HepG2 (cell line): ENCODE results near the gene ATG2A. TPM values are rescaled to one million over a fixed set of nuclear protein-coding genes. Genes with fewer than 3 reads are reported as not detected.

Experiments
- ATAC-seq: fragments of 200-7000 bp; cut with Tn5 transposase; 3 replicates; pipeline ENCODE4 v1.9.1; 2020; ENCODE audit warnings: mild to moderate bottlenecking, moderate library complexity
- BruUV-seq: library from RNA; stranded (reverse); fragments of 400-500 nt; replicated peaks from 2 replicates; lab custom pipeline; 2021; lab: Mats Ljungman, UMichigan
- CTCF ChIA-PET: fragments of 300-600 bp; formaldehyde crosslinking; extraction: SDS; loops from one replicate; lab custom pipeline; 2021; ENCODE audit warnings: low total read pairs, inconsistent platforms, low intra/inter-chr PET ratio; lab: Yijun Ruan, JAX
- POLR2A ChIA-PET: fragments of 350-600 bp; sonication (Branson Sonifier 250); formaldehyde crosslinking; loops from one replicate; lab custom pipeline; 2020; ENCODE audit warnings: antibody characterized with exemption, inconsistent platforms; lab: Yijun Ruan, JAX
- DNase-seq: peaks from one replicate; pipeline ENCODE4 v3.0.0-alpha.2; 2015; ENCODE audit warnings: low spot score
- FAIRE-seq: peaks from 3 replicates; lab custom pipeline; 2011; peaks lifted over from hg19 to GRCh38; lab: Jason Lieb, UNC
- H2AFZ ChIP-seq: one replicate; pipeline ENCODE4 v1.6.1; 2011; ENCODE audit warnings: low read length, inconsistent platforms
- H3K27ac ChIP-seq: fragments of 300-600 bp; 3 replicates; pipeline ENCODE4 v1.8.0; 2011; ENCODE audit warnings: mixed run types, mild to moderate bottlenecking, mixed read lengths, low read length, inconsistent platforms; ENCODE audit not compliant: insufficient read depth; ENCODE audit errors: extremely low read length
- H3K27me3 ChIP-seq, 2 experiments: fragments of 200-600 bp in 1 of 2; 2 replicates in 1 of 2; 3 replicates in 1 of 2; pipeline versions ENCODE4 v1.6.0 to v1.8.0; 2011; ENCODE audit warnings: low read length in 2 of 2, mild to moderate bottlenecking in 2 of 2, moderate library complexity in 2 of 2, inconsistent platforms in 1 of 2; ENCODE audit not compliant: insufficient read depth in 2 of 2, control insufficient read depth in 1 of 2
- H3K36me3 ChIP-seq, 2 experiments: fragments of 200-600 bp in 1 of 2; replicated peaks in 1 of 2; 2 replicates in 1 of 2; 3 replicates in 1 of 2; pipeline versions ENCODE4 v1.5.1 to v1.8.0; 2011; ENCODE audit warnings: low read length in 2 of 2, inconsistent platforms in 1 of 2; ENCODE audit not compliant: insufficient read depth in 2 of 2, control insufficient read depth in 1 of 2
- H3K4me1 ChIP-seq: 2 replicates; pipeline ENCODE4 v1.5.1; 2012; ENCODE audit warnings: low read length, inconsistent platforms; ENCODE audit not compliant: insufficient read depth
- H3K4me2 ChIP-seq: 2 replicates; pipeline ENCODE4 v1.6.0; 2011; ENCODE audit warnings: low read depth, low read length, inconsistent platforms
- H3K4me3 ChIP-seq, 3 experiments: fragments of 200-600 bp in 1 of 3; sonication (generic), shearing (Covaris generic) in 1 of 3; replicated peaks in 1 of 3; 2 replicates each; pipeline ENCODE4 v1.5.1; 2011 to 2016; ENCODE audit warnings: low read length in 3 of 3, inconsistent platforms in 2 of 3, low read depth in 2 of 3, mild to moderate bottlenecking in 2 of 3, control low read depth in 1 of 3, mixed read lengths in 1 of 3; ENCODE audit not compliant: insufficient read depth in 1 of 3
- H3K79me2 ChIP-seq: one replicate; pipeline ENCODE4 v1.6.1; 2011; ENCODE audit warnings: low read length, inconsistent platforms; ENCODE audit not compliant: insufficient read depth
- H3K9ac ChIP-seq: 2 replicates; pipeline ENCODE4 v1.6.0; 2011; ENCODE audit warnings: mild to moderate bottlenecking, low read depth, low read length, inconsistent platforms; ENCODE audit not compliant: insufficient read depth
- H3K9me3 ChIP-seq: 2 replicates; pipeline ENCODE4 v1.5.1; 2012; ENCODE audit warnings: mild to moderate bottlenecking, low read length
- H4K20me1 ChIP-seq: 2 replicates; pipeline ENCODE4 v1.6.0; 2011; ENCODE audit warnings: inconsistent platforms, mild to moderate bottlenecking, low read length, moderate library complexity; ENCODE audit not compliant: insufficient read depth
- ATM ChIP-seq: fragments of 450-650 bp; IDR thresholded peaks from 2 replicates; pipeline ENCODE4 v1.7.1; 2017; ENCODE audit warnings: mild to moderate bottlenecking, borderline replicate concordance
- DRAP1 ChIP-seq: IDR thresholded peaks from 2 replicates; pipeline ENCODE4 v1.6.1; 2016; ENCODE audit warnings: missing genetic modification reagents, missing compliant biosample characterization
- GRHL1 ChIP-seq: sonication (generic); formaldehyde crosslinking; conservative IDR thresholded peaks from 2 replicates; pipeline ENCODE4 v1.8.0; 2022; ENCODE audit warnings: missing genetic modification reagents
- KAT7 ChIP-seq: IDR thresholded peaks from 2 replicates; pipeline ENCODE4 v1.6.1; 2018; ENCODE audit warnings: borderline replicate concordance, missing compliant biosample characterization
- LCORL ChIP-seq, 2 experiments: fragments of 450-650 bp in 1 of 2; sonication (generic) in 1 of 2; formaldehyde crosslinking in 1 of 2; IDR thresholded peaks; 2 replicates each; pipeline versions ENCODE4 v1.5.0 to v1.6.1; 2017 to 2020; ENCODE audit warnings: antibody characterized with exemption in 1 of 2, missing genetic modification reagents in 1 of 2
- MEF2D ChIP-seq: sonication (generic); formaldehyde crosslinking; IDR thresholded peaks from 2 replicates; pipeline ENCODE4 v1.5.1; 2020; ENCODE audit warnings: mild to moderate bottlenecking, missing genetic modification reagents
- NFE2L2 ChIP-seq: fragments of 150-350 bp; IDR thresholded peaks from 2 replicates; pipeline ENCODE4 v1.6.1; 2014; ENCODE audit warnings: low read length
- PAX8 ChIP-seq: sonication (generic); formaldehyde crosslinking; IDR thresholded peaks from 2 replicates; pipeline ENCODE4 v1.8.0; 2022; ENCODE audit warnings: mild to moderate bottlenecking, missing genetic modification reagents, borderline replicate concordance
- PHF8 ChIP-seq: sonication (generic); formaldehyde crosslinking; IDR thresholded peaks from 2 replicates; pipeline ENCODE4 v1.5.0; 2020; ENCODE audit warnings: missing genetic modification reagents
- SP2 ChIP-seq: sonication (generic); formaldehyde crosslinking; IDR thresholded peaks from 2 replicates; pipeline ENCODE4 v1.5.1; 2020; ENCODE audit warnings: mild to moderate bottlenecking, missing genetic modification reagents
- TRAFD1 ChIP-seq: sonication (generic); formaldehyde crosslinking; IDR thresholded peaks from 2 replicates; pipeline ENCODE4 v1.5.1; 2020; ENCODE audit warnings: missing genetic modification reagents, mild to moderate bottlenecking, borderline replicate concordance
- ZFP36L1 ChIP-seq: sonication (generic); formaldehyde crosslinking; IDR thresholded peaks from 2 replicates; pipeline ENCODE4 v1.8.0; 2022; ENCODE audit warnings: mild to moderate bottlenecking, missing genetic modification reagents, moderate library complexity
- ZKSCAN1 ChIP-seq: fragments of 150-350 bp; IDR thresholded peaks from 2 replicates; pipeline ENCODE4 v1.6.1; 2014; ENCODE audit warnings: low read length
- ZNF12 ChIP-seq: sonication (generic); formaldehyde crosslinking; IDR thresholded peaks from 2 replicates; pipeline ENCODE4 v1.5.0; 2020; ENCODE audit warnings: missing genetic modification reagents
- ZNF207 ChIP-seq: fragments of 450-650 bp; IDR thresholded peaks from 2 replicates; pipeline ENCODE4 v1.6.1; 2016; ENCODE audit warnings: antibody characterized with exemption, borderline replicate concordance
- ZNF629 ChIP-seq: sonication (generic); formaldehyde crosslinking; conservative IDR thresholded peaks from 2 replicates; pipeline ENCODE4 v1.5.0; 2020; ENCODE audit warnings: missing genetic modification reagents
- ZNF704 ChIP-seq: sonication (generic); formaldehyde crosslinking; IDR thresholded peaks from 2 replicates; pipeline ENCODE4 v1.8.1; 2023; ENCODE audit warnings: mild to moderate bottlenecking, inconsistent platforms, moderate library complexity, missing genetic modification reagents, borderline replicate concordance
- ZNF800 ChIP-seq: sonication (generic); formaldehyde crosslinking; IDR thresholded peaks from 2 replicates; pipeline ENCODE4 v1.4.0; 2020; ENCODE audit warnings: missing genetic modification reagents
- WGBS: methylation state at CpG from one replicate; pipeline ENCODE4 v1.1.6; 2017; ENCODE audit warnings: low lambda C conversion rate; 5-methylcytosine and 5-hydroxymethylcytosine counted together
- in situ Hi-C: cut with HindIII; loops from 2 replicates; pipeline ENCODE4 v1.10.0; 2017; ENCODE audit warnings: low pct_unique_long_range_greater_than_20kb; ENCODE audit not compliant: extremely low pct_ligation_motif_present
- intact Hi-C: fragments of 100-400 bp; cut with micrococcal nuclease; formaldehyde crosslinking; loops from one replicate; pipeline ENCODE4 v1.10.0; 2022; ENCODE audit not compliant: unreplicated experiment
- polyA plus RNA-seq, 8 experiments: library from polyadenylated mRNA; depleted of rRNA in 3 of 8; stranded (reverse) in 7 of 8; unstranded in 1 of 8; fragments of >200 nt; fragmentation: Illumina TruSeq in 4 of 8; extraction: Trizol in 4 of 8; gene quantifications; 2 replicates each; pipeline versions ENCODE4 v1.2.1 to v1.2.3, GENCODE V29; 2011 to 2016; ENCODE audit warnings: low read depth in 4 of 8, missing spikeins in 1 of 8, mixed read lengths in 1 of 8; ENCODE audit not compliant: insufficient read depth in 1 of 8
- total RNA-seq, 5 experiments: library from RNA; depleted of rRNA; stranded (reverse); fragments of >200 nt; fragmentation: Illumina TruSeq; extraction: Trizol; gene quantifications; 2 replicates each; pipeline ENCODE4 v1.2.3, GENCODE V29; 2016; ENCODE audit warnings: low read depth in 1 of 5

The ATG2A gene
- total and polyA plus RNA-seq, 2 of the 13 experiments (the other 11 are each of a cell fraction or from before 2014, with no cell fraction given) = 6.7 to 8.0 TPM

- TF ChIP-seq ZNF704 (CRISPR knock-in tag) (no peak), GRHL1 (CRISPR knock-in tag) (no peak)
- TF ChIP-seq, all 625 proteins: peak for 0
Observed at GRCh38 chr11:64882243-64882642, 34.8 kb downstream of the ATG2A start (continued).

GRCh38 chr11:64881476-64881875 lies 35.5 kb downstream of the ATG2A start:
- intact Hi-C loops = no loop called here
- Histone ChIP-seq H3K9ac (no peak overlapping the region), H3K27ac (no peak overlapping the region), H2AFZ (no peak overlapping the region), H3K36me3 (no peaks in the 10 kb centered on the region), H4K20me1 (no peaks in the 10 kb centered on the region), H3K4me1 (peaks cover 62% of the 10 kb centered on the region), H3K27me3 (no peaks in the 10 kb centered on the region; a peak in 1 of 5 replicates), H3K4me3 (no peak overlapping the region), H3K9me3 (no peaks in the 10 kb centered on the region), H3K4me2 (no peak overlapping the region), H3K79me2 (peaks cover 18% of the 10 kb centered on the region)
- 70% methylated on average over 8 of the region's 8 CpGs for WGBS
- in situ Hi-C loops = no loop called here
- no TSS peak for BruUV-seq
- ATAC-seq = no peak
- FAIRE-seq = no peak
- no peak for DNase-seq
- CTCF ChIA-PET = no interaction called here
- POLR2A ChIA-PET = interaction anchor here (1.2 to 10.4 kb wide), 2 partner anchors 7 to 8 kb away, joined by 3 to 132 read pairs; no protein-coding TSS in a partner anchor
- TF ChIP-seq DRAP1 (no peak), TRAFD1 (CRISPR knock-in tag) (no peak), ZNF800 (CRISPR knock-in tag) (no peak), PHF8 (CRISPR knock-in tag) (no peak), NFE2L2 (no peak), ZFP36L1 (CRISPR knock-in tag) (no peak), ZNF629 (CRISPR knock-in tag) (no peak), KAT7 (CRISPR knock-in tag) (no peak), ZKSCAN1 (no peak), PAX8 (CRISPR knock-in tag) (no peak), ZNF12 (CRISPR knock-in tag) (no peak), MEF2D (CRISPR knock-in tag) (no peak), LCORL (IDR thresholded peaks at IDR 0.05) (no peak), LCORL (CRISPR knock-in tag; IDR thresholded peaks at IDR 0.05) (no peak), ZNF207 (no peak), ATM (no peak), SP2 (no peak)
